SKM-1 treated with dmso at 0.1 percent for 144 hours (cell line): ENCODE results near the gene VWA2.

ENCODE experiments used
- DNase-seq: peaks from one replicate; lab custom pipeline; 2025; ENCODE audit not compliant: unreplicated experiment; lab: John Stamatoyannopoulos, UW

The VWA2 gene

DNA sequence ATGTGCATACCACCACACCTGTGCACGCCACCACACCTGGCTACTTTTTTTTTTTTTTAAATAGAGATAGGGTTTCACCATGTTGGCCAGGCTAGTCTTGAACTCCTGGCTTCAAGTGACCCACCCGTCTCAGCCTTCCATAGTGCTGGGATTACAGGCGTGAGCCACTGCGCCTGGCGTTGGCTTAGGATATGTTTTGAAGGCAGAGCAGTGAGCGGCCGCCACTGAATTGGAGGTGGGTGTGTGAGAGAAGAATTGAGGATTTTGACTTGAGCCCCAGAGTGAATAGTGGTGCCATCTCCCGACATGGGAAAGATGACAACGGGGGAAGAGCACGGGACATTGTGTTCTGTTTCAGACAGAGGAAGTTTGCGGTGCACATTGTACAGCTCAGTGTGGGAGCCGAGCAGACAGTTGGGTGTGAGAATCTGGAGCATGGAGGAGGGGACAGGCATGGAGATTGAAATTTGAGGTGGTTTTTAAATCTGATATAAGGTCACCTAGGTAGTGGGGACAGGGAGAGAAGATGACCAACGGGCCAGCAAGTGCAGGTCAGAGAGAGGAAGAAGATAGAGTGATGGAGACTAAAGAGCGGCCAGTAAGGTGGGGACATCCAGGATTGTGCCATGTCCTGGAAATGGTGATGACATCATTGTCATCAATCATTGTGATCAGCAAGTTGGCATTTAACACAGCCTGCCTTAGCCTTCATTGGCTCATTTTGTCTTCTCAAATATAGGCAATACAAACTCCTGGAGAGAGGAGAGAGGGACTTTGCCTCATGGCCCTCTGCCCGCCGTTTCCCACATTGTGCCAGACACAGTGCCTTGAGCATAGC, 35.8 kb downstream of the VWA2 start:
- DNase-seq: no peak

DNA sequence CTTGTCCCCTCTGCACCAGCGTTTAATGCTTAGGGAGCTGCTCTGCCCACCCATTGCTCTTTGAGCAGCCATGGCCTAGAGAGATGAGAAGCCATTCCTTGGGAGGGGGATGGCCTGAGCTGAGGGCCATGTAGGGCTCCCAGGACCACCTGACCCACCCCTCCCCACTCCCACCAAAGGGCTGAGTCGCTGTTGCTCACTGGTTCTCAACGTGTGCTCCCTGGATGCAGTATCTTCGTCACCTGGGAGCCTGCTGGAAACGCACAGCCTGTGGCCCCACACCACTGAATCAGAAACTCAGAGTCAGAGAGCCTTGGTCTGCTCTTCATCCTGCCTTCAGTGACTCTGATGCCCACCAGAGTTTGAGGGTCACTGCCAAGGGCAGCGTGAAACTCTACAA, 37.0 kb downstream of the VWA2 start:
- DNase-seq: no peak

DNA sequence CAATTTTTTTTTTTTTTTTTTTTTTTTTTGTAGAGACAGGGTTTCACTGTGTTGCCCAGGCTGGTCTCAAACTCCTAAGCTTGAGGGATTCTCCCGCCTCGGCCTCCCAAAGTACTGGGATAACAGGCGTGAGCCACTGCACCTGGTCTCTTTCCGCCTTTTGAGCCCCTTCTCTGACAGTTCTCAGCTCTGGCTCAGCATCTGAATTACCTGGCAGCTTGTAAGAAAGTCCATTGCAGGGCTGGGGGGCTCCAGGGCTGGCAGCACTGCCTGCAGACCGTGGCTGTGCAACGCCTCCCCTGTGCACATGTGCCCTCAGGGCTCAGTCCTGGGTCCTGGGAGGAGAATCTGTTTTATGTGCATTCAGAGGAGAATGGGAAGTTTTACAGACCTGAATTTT, 37.6 kb downstream of the VWA2 start:
- no peak for DNase-seq

DNA sequence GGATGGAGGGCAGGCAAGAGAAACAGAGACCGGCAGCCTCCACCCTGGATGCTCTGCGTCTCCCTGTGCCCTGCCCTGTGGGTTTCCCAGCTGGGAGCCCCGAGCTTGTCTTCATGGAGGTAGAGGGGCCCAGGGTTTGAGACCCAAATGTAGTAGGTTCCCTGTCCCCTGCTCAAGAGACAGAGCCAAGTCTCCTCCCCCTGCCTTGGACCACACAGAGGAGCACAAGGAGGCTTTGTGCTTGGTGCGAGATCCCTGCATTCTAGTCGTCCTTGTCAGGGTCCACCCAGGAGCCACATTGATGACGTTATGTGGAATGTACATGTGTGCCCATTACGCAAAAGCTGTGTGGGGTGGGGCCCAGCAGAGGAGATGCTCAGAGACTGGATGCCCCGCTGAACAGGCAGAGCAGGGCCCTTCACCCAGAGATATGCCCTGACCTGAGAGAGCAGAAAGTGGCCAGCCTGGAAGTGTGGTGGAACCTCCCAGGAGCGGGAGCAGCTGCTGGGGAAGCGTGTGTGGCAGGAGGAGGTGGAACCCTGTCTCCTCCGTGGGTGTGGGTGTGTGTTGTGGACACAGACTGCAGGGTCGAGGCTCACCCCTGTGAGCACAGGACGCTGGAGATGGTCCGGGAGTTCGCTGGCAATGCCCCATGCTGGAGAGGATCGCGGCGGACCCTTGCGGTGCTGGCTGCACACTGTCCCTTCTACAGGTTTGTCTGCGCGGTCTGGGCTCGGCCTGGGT, 39.3 kb downstream of the VWA2 start:
- DNase-seq: no peak

DNA sequence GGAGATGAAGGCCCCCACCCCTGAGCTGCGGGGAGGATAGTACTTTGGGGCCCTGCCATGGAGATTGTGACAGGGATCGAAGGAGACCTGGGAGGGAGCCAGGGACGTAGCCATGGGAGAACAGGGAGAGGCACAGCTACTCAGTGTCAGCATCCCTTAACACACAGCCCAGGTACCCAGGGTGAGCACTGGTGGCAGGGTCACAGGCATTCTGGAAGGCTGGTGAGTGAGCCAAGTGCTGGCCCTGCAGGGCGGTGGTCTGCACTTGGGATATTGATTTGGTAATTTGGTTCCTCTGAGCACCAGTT, 39.8 kb downstream of the VWA2 start:
- DNase-seq: no peak

DNA sequence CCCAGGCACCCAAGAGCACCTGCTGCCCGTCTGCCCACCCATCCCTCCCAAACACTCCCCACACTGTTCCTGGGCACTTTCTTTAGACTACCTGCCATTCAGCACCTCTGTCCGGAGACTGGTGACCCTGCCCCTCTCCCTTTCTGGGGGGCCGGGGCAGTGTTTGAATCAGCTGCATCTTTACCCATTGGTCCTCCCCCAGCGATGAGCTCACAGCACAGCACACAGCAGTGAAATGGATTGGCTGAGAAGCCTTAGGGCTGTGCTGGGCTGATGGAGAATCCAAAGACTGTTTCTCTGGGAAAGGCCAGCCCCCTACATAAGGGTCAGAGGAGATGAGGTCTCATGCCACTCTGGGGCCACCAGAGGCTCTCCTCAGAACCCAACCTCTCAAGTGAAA, 40.2 kb downstream of the VWA2 start:
- no peak for DNase-seq

DNA sequence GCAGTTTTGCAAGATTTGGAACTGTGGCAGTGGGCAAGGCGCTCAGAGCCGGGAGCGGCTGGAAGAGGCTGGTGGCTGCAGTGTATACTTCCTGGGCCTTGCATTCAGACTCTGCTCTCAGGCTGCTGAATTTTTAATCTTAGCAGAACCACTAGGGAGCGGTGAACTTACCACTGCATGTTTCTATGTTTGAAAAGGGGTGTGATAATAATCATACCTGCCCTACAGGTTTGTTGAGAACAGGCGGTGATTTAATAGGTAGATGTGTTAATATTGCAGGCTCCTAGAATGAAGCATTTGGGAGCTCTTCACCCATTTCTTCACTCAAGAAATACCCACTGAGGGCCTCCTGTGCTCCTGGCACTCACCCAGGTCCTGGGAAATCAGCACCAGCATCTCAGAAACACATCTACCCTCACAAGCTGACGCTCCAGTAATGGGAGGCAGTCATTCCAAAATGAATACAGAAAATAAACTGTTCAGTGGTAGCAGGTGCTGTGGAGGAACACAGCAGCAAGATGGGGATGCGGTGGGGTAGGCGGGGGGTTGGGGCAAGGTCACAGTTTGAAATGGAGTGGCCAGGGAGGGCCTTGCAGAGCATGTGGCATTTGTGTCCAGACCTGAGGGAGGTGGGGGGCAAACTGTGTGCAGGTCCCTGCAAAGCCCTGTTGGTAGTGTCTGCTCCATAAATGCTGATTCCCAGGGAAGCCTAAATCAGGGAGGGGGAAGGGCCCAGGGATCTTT, 41.0 kb downstream of the VWA2 start:
- no peak for DNase-seq

DNA sequence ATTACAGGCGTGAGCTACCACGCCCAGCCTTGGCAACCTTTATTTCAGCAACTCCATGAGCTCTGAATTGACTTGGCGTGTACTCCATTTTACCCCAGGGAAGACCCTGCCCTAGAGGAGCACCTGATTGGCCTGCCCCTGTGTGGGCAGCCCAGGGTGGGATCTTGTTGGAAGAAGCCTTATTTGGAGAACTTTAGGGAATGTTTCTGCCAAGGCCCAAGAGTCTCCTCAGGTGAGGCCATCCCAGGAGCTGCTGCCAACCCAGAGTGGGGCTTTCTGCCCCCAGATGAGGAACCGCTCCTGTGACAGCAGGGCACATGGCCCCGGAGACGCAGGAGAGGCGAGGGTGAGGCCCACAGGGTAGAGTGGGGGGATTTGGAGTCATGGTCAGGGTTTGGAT, 42.0 kb downstream of the VWA2 start:
- DNase-seq: no peak

DNA sequence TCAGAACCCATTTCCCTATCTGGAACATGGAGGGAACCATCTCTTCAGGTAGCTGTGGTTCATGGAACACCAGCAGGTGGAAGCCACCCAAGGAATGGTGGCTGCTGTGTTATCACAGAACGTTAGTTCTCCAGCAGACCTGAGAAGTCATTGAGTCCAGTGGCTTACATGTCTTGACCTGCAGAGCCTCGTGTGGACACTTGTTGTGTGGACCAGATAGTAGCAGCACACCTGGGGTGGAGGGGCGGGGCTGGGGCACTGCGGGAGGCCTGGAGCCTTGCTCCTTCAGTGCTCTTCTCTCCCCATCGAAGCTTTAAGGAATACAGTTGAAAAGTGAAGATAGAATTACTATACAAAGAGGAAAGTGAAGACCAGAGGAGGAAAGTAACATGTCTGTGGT, 42.4 kb downstream of the VWA2 start:
- DNase-seq: no peak

DNA sequence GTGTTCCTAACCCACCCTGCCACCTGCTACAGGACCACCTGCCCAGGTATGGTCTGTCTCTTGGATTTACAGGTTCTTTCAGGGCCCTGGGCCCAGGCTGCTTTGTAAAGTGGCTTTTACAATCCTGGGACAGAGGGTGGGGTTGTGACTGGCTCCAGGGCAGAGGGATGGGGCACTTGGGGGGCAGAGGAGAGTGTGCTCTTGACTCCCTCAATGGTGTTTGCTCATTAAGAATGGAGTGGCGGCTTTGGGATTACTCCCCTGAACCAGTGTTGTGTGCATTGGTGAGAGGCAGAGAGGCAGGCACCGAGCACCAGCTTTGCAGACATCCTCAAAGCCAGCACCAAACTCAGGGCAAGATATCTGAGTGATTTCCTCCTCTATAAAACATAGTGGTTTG, 43.5 kb downstream of the VWA2 start:
- DNase-seq: no peak

DNA sequence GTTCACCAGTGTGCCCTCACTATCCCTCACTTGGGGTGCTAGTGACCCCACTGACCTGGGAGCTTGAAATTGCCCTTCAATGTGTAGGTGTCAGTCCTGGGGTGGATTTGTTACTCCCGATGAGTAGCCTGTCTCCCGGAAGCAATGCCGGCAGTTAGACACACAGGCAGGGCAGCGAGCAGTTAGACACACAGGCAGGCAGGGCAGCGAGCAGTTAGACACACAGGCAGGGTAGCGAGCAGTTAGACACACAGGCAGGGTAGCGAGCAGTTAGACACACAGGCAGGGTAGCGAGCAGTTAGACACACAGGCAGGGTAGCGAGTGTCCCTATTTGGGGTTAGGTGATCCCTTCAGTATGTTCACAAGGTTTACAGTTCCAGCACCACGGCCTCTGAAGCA, 44.0 kb downstream of the VWA2 start:
- no peak for DNase-seq

DNA sequence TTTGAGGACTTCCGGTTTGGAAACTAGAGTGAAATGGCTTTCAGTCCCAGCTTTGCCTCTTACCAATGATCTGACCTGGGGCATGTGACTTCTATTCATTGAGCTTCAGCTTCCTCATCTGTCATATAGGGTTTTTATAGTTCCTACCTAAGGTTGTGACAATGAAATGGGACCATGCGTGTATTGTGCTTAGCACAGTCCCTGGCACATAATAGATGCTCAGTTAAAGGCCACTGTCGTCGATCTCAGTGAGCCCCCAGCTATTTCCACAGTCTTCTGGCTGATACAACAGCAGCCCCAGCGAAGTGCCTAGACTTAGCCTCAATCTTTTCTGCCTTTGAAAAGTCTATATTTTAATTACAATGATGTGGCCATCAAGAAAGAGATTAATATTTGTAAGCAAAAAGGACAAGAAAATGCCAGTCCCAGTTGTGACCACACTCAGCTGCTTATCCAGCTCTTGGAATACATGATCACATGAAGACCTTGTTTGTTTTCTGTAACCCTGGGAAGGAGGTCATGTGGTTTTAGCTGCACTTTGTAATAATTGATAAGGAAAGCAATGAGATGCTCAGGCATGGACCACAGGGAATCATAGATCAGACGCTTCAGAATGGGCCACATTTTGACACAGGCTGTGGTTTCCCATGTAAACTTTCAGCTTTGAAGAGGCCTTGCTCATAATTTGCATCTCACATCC, 44.6 kb downstream of the VWA2 start:
- no peak for DNase-seq

DNA sequence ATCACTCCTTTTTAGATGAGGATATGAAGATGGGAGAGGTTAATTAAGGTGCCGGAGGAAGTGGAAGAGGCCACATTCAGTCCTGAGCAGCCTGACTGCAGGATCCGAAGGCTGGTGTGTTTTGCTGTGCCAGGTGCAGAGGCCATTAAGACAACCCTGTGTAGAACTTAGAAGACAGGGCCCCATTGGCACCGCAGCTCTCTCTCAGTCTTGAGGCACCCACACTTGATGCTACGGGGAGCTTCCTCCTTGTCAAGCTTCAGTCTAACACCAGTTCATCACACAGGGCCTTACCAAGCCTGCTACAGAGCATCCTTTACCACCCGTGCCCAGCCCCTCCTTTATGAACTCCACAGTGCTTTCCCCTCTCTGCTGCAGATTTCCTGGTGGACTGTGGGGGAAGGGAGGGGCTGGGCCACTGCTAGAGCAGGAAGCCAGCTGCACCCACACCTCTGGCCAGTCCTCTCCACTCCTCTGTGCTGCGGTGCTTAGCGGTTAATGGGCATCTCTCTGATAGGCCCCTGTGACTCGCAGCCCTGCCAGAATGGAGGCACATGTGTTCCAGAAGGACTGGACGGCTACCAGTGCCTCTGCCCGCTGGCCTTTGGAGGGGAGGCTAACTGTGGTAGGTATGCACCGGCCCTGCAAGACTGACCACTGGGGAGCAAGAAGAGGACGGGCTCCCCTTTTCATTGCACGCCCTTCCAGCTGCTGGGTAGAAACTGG, 45.5 kb downstream of the VWA2 start:
- DNase-seq: no peak

DNA sequence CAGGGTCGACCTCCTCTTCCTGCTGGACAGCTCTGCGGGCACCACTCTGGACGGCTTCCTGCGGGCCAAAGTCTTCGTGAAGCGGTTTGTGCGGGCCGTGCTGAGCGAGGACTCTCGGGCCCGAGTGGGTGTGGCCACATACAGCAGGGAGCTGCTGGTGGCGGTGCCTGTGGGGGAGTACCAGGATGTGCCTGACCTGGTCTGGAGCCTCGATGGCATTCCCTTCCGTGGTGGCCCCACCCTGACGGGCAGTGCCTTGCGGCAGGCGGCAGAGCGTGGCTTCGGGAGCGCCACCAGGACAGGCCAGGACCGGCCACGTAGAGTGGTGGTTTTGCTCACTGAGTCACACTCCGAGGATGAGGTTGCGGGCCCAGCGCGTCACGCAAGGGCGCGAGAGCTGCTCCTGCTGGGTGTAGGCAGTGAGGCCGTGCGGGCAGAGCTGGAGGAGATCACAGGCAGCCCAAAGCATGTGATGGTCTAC, 46.9 kb downstream of the VWA2 start:
- DNase-seq: no peak

DNA sequence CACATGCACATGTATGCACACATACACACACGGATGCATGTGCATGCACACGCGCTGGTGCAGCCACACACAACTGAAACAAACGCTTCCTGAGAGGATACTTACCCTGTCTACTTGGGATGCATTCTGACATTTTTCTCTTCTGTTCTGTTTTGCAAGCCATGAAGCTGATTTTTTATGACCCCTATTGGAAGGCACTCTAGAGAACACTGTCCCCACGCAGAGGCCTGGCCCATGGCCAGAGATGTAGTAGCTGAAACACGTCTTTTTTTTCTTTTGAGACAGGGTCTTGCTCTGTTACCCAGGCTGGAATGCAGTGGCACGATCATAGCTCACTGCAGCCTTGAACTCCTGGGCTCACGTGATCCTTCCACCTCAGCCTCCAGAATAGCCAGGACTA, 47.9 kb downstream of the VWA2 start:
- DNase-seq: no peak

DNA sequence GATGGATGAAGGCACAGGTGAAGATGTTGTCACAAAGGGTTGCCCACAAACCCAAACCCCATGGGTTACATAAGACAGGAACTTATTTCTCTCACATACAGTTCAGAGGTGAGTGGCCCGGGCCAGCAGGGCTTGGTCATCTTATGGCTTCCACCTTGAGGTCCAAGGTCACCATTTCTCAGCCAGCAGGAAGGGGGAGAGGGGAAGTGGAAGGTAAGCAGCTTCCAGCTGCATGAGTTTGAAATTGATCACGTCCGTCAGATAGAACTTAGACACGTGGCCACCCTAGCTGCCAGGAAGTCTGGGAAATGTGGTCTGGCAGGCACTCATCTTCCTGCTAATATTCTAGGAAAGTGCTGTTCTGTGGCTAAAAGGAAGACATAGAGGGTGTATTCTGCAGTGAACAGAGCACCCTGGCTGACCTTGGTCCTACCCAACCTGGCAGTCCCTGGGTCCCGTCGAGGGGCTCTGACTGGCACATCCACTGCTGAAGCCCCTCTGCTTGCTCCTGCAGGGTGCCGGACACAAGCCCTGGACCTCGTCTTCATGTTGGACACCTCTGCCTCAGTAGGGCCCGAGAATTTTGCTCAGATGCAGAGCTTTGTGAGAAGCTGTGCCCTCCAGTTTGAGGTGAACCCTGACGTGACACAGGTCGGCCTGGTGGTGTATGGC, 49.5 kb downstream of the VWA2 start:
- no peak for DNase-seq

DNA sequence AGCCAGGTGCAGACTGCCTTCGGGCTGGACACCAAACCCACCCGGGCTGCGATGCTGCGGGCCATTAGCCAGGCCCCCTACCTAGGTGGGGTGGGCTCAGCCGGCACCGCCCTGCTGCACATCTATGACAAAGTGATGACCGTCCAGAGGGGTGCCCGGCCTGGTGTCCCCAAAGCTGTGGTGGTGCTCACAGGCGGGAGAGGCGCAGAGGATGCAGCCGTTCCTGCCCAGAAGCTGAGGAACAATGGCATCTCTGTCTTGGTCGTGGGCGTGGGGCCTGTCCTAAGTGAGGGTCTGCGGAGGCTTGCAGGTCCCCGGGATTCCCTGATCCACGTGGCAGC, 50.0 kb downstream of the VWA2 start:
- DNase-seq: no peak

DNA sequence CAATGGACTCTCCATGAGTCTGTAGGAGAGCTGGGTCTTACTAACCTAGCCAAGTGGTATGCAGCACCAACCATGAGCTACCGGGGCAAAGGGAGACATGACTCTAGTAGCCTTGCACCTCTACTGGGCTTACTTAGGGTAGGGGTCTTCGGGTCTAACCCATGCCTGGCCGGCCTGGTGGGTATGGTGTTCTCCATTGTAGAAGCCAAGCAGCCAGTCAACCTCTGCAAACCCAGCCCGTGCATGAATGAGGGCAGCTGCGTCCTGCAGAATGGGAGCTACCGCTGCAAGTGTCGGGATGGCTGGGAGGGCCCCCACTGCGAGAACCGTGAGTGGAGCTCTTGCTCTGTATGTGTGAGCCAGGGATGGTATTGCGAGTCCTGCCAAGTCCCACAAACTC, 51.0 kb downstream of the VWA2 start:
- no peak for DNase-seq

DNA sequence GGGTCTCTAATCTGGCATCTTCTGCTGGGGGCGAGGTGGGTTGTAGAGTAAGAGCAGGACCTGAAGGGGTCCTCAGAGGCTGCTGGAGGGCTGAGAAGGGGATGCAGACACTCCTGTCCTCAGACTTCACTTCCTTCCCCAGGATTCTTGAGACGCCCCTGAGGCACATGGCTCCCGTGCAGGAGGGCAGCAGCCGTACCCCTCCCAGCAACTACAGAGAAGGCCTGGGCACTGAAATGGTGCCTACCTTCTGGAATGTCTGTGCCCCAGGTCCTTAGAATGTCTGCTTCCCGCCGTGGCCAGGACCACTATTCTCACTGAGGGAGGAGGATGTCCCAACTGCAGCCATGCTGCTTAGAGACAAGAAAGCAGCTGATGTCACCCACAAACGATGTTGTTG, 52.0 kb downstream of the VWA2 start:
- DNase-seq: no peak

DNA sequence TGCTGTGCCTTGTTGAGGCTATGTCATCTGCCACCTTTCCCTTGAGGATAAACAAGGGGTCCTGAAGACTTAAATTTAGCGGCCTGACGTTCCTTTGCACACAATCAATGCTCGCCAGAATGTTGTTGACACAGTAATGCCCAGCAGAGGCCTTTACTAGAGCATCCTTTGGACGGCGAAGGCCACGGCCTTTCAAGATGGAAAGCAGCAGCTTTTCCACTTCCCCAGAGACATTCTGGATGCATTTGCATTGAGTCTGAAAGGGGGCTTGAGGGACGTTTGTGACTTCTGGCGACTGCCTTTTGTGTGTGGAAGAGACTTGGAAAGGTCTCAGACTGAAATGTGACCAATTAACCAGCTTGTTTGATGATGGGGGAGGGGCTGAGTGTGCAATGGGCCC, 52.5 kb downstream of the VWA2 start:
- DNase-seq: no peak
